GM12891 (cell line): Measurements from ENCODE around the gene P4HB.

Experiments
- DNase-seq: peaks from one replicate; pipeline ENCODE4 v3.0.0; 2011; ENCODE audit warnings: low spot score; ENCODE audit not compliant: insufficient read length
- FAIRE-seq: peaks from 2 replicates; lab custom pipeline; 2011; peaks lifted over from hg19 to GRCh38; lab: Jason Lieb, UNC
- PAX5 ChIP-seq: IDR thresholded peaks from 2 replicates; pipeline ENCODE4 v1.6.1; 2011; ENCODE audit warnings: low read length, moderate library complexity, mild to moderate bottlenecking; ENCODE audit not compliant: insufficient read depth, severe bottlenecking
- POLR2A ChIP-seq: IDR thresholded peaks from 2 replicates; pipeline ENCODE4 v1.6.1; 2011; ENCODE audit warnings: low read depth, low read length, control low read depth
- POLR2AphosphoS5 ChIP-seq: IDR thresholded peaks from 2 replicates; pipeline ENCODE4 v1.6.1; 2011; ENCODE audit warnings: low read depth, low read length, control low read depth
- POU2F2 ChIP-seq: IDR thresholded peaks from 2 replicates; pipeline ENCODE4 v1.6.1; 2011; ENCODE audit warnings: low read depth, mild to moderate bottlenecking, control low read depth, low read length, moderate library complexity
- SPI1 ChIP-seq: IDR thresholded peaks from 2 replicates; pipeline ENCODE4 v1.6.1; 2011; ENCODE audit warnings: low read depth, low read length, control low read depth
- TAF1 ChIP-seq: IDR thresholded peaks from 2 replicates; pipeline ENCODE4 v1.6.1; 2011; ENCODE audit warnings: low read depth, low read length, control low read depth

The P4HB gene

DNA sequence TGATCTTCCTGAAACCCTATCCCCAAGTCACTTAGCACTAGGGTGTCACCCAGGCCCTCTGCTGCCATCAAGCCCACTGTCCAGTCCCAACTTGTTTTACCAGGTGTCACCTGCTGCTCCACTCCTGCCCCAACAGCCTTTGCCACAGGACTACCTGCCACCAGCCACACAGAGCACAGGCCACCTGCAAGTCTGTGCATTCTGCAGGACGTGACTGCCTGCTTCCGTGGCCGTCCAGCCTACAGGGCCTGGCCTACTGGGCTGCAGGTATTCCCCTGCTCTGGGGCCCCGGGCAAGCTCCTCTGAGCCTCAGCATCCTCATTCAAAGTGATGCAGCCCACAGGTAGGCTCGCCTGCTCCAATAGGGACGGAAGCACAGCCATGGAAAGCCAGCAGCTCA, 30.5 kb downstream of the P4HB start:
- FAIRE-seq (no peak), DNase-seq (no peak)
- no peak for TF ChIP-seq POLR2A
- TF ChIP-seq PAX5, result no peak
- no peak for TF ChIP-seq POU2F2
- no peak for TF ChIP-seq SPI1
- no peak for TF ChIP-seq TAF1
- TF ChIP-seq POLR2AphosphoS5, result no peak

DNA sequence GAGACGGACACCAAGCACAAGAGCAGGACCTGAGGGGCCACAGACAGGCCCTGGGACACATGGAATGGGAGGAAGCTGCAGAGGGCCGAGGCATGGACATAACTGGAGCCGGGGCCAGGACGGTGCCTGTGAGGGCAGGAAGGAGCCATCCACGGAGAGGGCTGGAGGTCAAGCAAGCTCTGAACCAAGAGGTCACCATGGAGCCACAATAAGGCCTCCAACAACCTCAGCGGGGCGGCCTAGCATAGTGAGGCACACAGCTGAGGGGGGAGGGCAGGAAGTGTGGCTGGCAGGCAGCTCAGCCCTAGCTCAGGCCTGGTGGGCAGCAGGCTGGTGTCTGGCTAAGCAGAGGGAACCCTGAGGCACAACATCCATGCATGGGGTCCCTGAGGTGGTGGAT, 31.7 kb downstream of the P4HB start:
- DNase-seq (no peak), FAIRE-seq (no peak)
- no peak for TF ChIP-seq POLR2A
- no peak for TF ChIP-seq SPI1
- TF ChIP-seq POLR2AphosphoS5, result no peak
- TF ChIP-seq POU2F2, result no peak
- TF ChIP-seq PAX5, result no peak
- no peak for TF ChIP-seq TAF1

DNA sequence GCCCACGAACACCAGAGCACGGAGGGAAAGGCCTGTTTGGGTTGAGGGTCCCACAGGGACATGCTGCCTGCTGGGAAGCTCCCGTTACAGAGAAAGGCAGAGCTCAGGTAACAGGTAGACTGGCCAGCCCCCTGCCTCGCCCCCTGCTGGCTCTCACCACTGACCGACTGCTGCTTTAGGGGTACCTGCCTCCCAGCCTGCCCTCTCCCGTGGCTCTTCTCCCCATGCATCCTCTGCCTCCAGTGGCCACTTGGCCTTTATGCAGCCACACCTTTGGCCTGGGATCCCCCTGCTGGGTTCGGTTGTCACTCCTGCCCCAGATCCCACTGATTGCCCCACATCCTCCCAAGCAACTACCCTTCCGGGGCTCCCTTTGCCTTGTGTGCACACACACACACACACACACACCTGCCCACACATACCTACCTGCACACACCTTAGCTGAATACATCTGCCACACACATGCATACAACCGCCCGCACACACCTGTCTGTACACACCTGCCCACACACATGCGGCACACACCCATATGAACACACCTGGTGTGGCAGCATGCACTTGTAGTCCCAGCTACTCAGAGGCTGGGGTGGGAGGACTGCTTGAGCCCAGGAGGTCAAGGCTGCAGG, 34.4 kb downstream of the P4HB start:
- FAIRE-seq, result peak; percentile 23
- no peak for DNase-seq
- TF ChIP-seq SPI1 (no peak), POLR2A (no peak), POLR2AphosphoS5 (no peak), PAX5 (no peak), POU2F2 (no peak), TAF1 (no peak)

DNA sequence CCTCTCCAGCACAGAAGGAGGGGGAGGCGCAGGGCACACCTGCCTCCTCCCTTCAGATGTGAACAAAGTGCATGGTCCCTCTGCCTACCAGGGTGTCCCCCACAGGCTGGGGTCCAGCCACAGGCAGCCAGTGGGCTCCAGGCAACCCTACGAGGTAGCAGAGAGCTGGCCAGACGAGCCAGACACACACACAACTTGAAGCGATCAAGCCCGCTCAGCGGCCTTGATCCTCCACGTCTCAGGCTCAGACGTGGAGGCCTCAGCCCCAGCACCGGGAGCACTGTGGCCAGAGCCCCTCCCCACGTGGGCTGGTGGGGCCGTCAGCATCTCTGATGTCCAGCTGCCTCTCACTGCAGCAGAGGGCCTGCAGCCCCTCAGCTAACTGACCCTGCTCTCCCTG, 35.7 kb downstream of the P4HB start:
- TF ChIP-seq POLR2AphosphoS5 (no peak), POU2F2 (no peak), TAF1 (no peak), SPI1 (no peak), POLR2A (no peak), PAX5 (no peak)
- DNase-seq (no peak), FAIRE-seq (no peak)

DNA sequence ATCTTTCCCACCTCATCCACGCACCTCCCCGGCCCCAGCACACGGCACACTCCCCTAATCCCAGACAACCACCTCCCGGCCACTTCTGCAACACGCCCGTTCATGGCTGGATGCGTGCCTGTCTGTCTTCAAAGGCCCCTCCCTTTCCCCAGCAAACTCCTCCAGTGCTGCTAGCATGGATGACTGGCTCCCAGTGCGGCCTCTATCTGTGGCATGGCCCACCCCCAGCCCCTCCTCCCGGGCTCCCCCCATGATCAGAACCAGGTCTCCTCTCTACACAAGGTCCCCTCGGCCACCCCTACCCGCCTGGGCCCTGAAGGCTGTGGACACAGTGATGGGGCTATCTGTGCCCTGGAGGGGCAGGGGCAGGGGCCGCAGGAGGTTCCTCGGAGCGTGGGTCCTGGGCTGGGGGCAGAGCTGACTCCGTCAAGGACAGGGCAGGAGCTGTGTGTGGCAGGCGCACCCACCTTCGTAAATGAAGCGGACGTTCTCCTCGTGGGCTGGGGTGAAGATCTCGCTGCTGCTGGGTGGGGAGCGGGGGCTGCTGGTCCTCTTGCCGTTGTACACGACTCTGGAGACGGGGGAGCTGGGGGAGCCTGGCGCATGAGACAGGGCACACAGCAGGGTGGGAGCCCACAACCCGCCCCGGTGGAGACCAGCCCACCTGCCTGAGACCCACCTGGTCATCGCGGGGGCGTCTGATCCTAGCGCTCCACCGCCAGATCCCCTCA, 36.4 kb downstream of the P4HB start:
- DNase-seq, result no peak
- FAIRE-seq, result no peak
- no peak for TF ChIP-seq POLR2A
- TF ChIP-seq PAX5, result no peak
- no peak for TF ChIP-seq POLR2AphosphoS5
- no peak for TF ChIP-seq POU2F2
- TF ChIP-seq SPI1, result no peak
- no peak for TF ChIP-seq TAF1

DNA sequence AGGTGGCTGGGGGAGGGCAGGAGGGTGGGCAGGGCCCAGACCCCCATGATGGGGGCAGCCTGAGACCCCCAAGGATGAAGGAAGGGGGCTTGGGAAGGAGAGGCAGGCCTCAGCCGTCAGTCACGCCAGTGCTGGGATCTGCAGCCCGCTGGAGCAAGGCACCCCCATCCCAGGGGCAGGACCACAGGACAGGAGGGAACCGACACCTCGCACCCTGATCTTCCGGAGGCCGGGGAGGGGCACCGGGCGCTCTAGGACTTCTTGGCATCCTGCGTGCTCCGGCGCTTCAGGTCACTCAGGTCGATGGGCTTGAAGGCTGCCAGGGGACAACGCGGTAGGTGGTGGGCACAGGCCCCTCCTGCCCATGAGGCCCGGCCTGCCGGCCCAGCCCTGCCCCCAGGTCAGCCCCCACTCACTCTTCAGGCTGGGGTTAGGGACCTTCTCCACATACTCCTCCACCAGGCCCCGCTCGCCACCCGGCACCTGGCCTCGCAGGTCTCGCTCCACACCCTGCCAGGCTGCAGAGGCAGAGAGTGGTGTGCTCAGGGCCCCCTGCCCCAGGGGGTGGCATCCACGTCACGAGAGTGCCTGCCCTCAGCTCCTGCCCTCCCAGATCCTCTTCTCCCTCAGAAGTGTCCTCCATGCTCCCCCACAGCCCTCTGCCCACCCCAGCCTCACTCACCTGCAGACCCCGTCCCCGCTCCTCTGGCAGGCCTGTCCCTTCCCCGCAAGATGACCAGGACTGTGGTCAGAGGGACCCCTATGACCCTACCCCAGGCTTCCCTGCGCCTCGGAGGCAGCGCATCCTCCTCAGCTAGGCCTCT, 37.1 kb downstream of the P4HB start:
- TF ChIP-seq TAF1, result no peak
- TF ChIP-seq POLR2A, result no peak
- no peak for TF ChIP-seq POU2F2
- TF ChIP-seq SPI1, result no peak
- no peak for TF ChIP-seq POLR2AphosphoS5
- DNase-seq (no peak), FAIRE-seq (no peak)

DNA sequence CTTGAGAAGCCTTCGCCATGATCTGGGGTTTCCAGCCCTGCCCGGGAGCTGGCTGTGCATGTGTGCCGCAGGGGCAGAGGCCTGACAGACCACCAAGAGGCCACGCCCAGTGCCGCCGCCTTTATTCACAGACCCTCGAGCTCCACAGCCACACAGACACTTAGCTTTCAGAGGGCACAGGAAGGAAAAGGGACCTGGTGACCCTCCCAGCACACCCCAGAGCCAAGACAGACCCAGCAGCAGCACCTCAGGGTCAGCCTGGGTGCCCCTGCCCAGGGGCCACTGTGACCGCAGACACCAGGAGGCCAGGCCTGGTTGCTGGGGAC, 38.1 kb downstream of the P4HB start:
- no peak for DNase-seq
- FAIRE-seq, result no peak
- no peak for TF ChIP-seq POLR2A
- TF ChIP-seq SPI1, result no peak
- no peak for TF ChIP-seq POU2F2
- TF ChIP-seq TAF1, result no peak
- TF ChIP-seq POLR2AphosphoS5, result no peak
- no peak for TF ChIP-seq PAX5

DNA sequence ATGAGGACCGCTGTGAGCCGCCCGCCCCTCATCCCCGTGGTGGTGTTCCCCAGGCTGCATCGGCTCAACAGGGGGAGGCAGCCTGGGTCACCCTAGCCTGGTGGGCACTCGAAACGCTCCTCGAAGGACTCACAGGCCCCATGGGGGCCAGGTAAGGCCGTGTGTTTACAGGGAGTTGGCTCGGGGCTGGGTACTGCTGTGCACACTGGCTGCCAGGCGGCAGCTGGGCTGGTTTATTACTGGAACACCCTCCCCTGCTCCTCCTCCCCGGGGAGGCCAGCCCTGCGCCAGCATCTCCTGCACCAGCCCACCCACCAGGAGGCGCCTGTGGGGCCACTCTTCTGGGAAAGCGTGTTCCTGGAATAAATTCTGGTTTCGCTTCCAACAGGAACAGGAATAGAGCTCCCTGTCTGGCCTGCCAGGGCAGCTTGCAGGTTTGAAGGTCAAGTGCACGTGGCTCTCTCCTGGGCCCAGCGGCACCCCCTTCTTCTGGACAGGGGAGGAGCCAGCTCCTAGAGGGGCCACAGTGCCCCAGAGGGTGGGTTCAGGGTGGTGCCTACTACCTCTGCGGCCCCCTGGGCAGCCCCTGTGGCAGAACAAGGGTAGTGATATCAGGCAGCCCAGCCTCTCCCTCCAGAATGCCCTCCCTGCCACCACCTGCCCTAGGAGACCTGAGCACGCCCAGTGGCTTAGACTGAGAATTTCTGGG, 38.6 kb downstream of the P4HB start:
- DNase-seq (no peak), FAIRE-seq (no peak)
- TF ChIP-seq POLR2AphosphoS5, result no peak
- TF ChIP-seq POLR2A, result no peak
- no peak for TF ChIP-seq PAX5
- TF ChIP-seq TAF1, result no peak
- TF ChIP-seq SPI1, result no peak
- no peak for TF ChIP-seq POU2F2

DNA sequence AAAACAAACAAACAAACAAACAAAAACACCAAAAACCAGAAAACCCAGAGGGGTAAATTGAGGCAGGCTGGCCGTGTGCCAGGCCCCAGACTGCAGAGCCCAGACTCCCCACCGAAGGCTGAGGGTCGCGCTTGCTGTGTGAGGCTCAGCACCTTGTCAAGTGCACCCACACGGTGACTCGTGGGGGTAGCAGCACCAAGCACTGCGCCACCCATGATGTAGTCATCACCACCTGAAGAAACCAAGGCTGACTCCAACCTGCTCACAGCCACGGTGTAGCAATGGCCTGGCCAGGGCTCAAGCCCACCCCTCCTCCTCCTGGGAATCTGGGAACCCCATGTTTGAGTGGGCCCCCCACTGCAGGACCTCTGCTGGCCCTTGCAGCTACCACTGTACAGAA, 39.2 kb downstream of the P4HB start:
- TF ChIP-seq SPI1 (no peak), POU2F2 (no peak), POLR2A (no peak), POLR2AphosphoS5 (no peak)
- no peak for DNase-seq
- no peak for FAIRE-seq
